Endodermal cell (in vitro differentiated cells): ENCODE data around the gene SSBP3. TPM values are rescaled to one million over a fixed set of nuclear protein-coding genes. Genes with fewer than 3 reads are reported as not detected.

Experiments
- DNase-seq: peaks from one replicate; pipeline ENCODE4 v3.0.0-alpha.2; 2017
- H3K27ac ChIP-seq: 2 replicates; pipeline ENCODE4 v1.5.1; 2013; ENCODE audit warnings: mild to moderate bottlenecking, low read depth, low read length, moderate library complexity
- H3K27me3 ChIP-seq: 2 replicates; pipeline ENCODE4 v1.6.1; 2013; ENCODE audit warnings: mild to moderate bottlenecking, low read length, moderate library complexity; ENCODE audit not compliant: insufficient read depth, control insufficient read depth, poor library complexity, severe bottlenecking
- H3K36me3 ChIP-seq: 2 replicates; pipeline ENCODE4 v1.7.0; 2013; ENCODE audit warnings: mild to moderate bottlenecking, low read length, moderate library complexity; ENCODE audit not compliant: control insufficient read depth, insufficient read depth
- H3K4me1 ChIP-seq: one replicate; pipeline ENCODE4 v1.7.0; 2013; ENCODE audit warnings: low read length; ENCODE audit not compliant: control insufficient read depth, insufficient read depth
- H3K4me3 ChIP-seq: 2 replicates; pipeline ENCODE4 v1.5.1; 2013; ENCODE audit warnings: mild to moderate bottlenecking, low read length, moderate library complexity
- H3K9ac ChIP-seq: 2 replicates; pipeline ENCODE4 v1.6.1; 2013; ENCODE audit warnings: mild to moderate bottlenecking, low read length, moderate library complexity; ENCODE audit not compliant: poor library complexity, severe bottlenecking; ENCODE audit errors: extremely low read depth
- H3K9me3 ChIP-seq: 2 replicates; pipeline ENCODE4 v1.6.1; 2013; ENCODE audit warnings: mild to moderate bottlenecking, low read length, moderate library complexity; ENCODE audit not compliant: control insufficient read depth
- H3K27ac Mint-ChIP-seq: 2 replicates; pipeline ENCODE4 v1.8.0; 2020; ENCODE audit warnings: mixed read lengths
- H3K27me3 Mint-ChIP-seq: 2 replicates; pipeline ENCODE4 v1.8.0; 2021; ENCODE audit warnings: mild to moderate bottlenecking, mixed read lengths; ENCODE audit not compliant: insufficient read depth
- H3K36me3 Mint-ChIP-seq: 2 replicates; pipeline ENCODE4 v1.8.0; 2020; ENCODE audit warnings: low read depth, mixed read lengths
- H3K4me1 Mint-ChIP-seq: 2 replicates; pipeline ENCODE4 v1.8.0; 2020; ENCODE audit warnings: mixed read lengths
- H3K4me3 Mint-ChIP-seq: 2 replicates; pipeline ENCODE4 v1.8.0; 2020; ENCODE audit warnings: mild to moderate bottlenecking, moderate library complexity, mixed read lengths
- H3K9me3 Mint-ChIP-seq: 2 replicates; pipeline ENCODE4 v1.8.0; 2020; ENCODE audit warnings: mild to moderate bottlenecking, mixed read lengths
- WGBS, 2 experiments: methylation state at CpG; one replicate each; pipeline versions ENCODE4 v1.1.5 to v1.1.7; 2013; ENCODE audit warnings: missing lambda C conversion rate in 2 of 2, mixed read lengths in 1 of 2; ENCODE audit not compliant: insufficient coverage in 1 of 2, insufficient read length in 1 of 2; 5-methylcytosine and 5-hydroxymethylcytosine counted together
- total RNA-seq, 2 donors: library from RNA; stranded (reverse); fragmentation: NEBNext Ultra II Directional in 1 of 2; extraction: Animal tissue kit (Norgen Biotek cat#: 25700) in 1 of 2; gene quantifications; 2 replicates in 1 of 2; 3 replicates in 1 of 2; pipeline ENCODE4 v1.2.1, GENCODE V29; 2021
- TF ChIP-seq, protein P1 (sequence below): fragments of 200-600 bp; sonication (generic); conservative IDR thresholded peaks from 2 replicates; pipeline ENCODE4 v1.5.0; 2021; ENCODE audit warnings: antibody characterized with exemption, mild to moderate bottlenecking

SSBP3 gene
- total RNA-seq, 2 donors from 2014 or later = 342 TPM

DNA sequence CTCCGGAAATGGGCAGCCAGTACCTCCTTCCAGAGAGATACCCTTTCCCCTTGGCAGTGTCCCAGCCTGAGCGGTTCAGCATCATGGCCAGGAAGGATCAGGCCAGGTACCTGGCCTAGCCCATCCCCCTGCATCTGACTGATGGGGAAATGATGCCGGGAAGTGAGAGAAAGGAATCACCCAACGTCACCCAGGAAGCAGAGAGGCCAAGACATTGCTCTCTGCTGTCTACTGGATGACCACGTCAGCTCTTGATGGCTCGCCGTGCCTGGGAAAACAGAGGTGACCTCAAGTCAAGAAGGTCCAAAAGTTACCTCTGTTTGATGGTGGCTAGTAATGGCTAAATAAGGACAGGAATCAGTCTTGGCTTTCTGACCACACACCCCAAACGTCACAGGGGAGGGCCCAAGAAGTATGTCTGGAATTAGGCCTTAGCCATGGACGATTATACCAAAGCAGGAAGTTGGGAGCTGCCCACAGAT lies 127.2 kb downstream of the SSBP3 start:
- Mint-ChIP-seq H3K4me1 (peaks cover 53% of the 10 kb centered on the region), H3K27ac (no peak overlapping the region), H3K27me3 (no peaks in the 10 kb centered on the region), H3K36me3 (peaks cover 52% of the 10 kb centered on the region), H3K4me3 (no peak overlapping the region), H3K9me3 (no peaks in the 10 kb centered on the region)
- Histone ChIP-seq H3K9me3 (no peaks in the 10 kb centered on the region), H3K4me1 (peaks cover 48% of the 10 kb centered on the region), H3K27ac (no peak overlapping the region), H3K9ac (no peak overlapping the region), H3K36me3 (peaks cover 76% of the 10 kb centered on the region), H3K27me3 (no peaks in the 10 kb centered on the region), H3K4me3 (no peak overlapping the region)
- DNase-seq = no peak
- 94 to 97% methylated on average over 8 to 9 of the region's 9 CpGs for WGBS, 2 experiments
- TF ChIP-seq, protein P1, sequence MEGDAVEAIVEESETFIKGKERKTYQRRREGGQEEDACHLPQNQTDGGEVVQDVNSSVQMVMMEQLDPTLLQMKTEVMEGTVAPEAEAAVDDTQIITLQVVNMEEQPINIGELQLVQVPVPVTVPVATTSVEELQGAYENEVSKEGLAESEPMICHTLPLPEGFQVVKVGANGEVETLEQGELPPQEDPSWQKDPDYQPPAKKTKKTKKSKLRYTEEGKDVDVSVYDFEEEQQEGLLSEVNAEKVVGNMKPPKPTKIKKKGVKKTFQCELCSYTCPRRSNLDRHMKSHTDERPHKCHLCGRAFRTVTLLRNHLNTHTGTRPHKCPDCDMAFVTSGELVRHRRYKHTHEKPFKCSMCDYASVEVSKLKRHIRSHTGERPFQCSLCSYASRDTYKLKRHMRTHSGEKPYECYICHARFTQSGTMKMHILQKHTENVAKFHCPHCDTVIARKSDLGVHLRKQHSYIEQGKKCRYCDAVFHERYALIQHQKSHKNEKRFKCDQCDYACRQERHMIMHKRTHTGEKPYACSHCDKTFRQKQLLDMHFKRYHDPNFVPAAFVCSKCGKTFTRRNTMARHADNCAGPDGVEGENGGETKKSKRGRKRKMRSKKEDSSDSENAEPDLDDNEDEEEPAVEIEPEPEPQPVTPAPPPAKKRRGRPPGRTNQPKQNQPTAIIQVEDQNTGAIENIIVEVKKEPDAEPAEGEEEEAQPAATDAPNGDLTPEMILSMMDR = no peak

DNA sequence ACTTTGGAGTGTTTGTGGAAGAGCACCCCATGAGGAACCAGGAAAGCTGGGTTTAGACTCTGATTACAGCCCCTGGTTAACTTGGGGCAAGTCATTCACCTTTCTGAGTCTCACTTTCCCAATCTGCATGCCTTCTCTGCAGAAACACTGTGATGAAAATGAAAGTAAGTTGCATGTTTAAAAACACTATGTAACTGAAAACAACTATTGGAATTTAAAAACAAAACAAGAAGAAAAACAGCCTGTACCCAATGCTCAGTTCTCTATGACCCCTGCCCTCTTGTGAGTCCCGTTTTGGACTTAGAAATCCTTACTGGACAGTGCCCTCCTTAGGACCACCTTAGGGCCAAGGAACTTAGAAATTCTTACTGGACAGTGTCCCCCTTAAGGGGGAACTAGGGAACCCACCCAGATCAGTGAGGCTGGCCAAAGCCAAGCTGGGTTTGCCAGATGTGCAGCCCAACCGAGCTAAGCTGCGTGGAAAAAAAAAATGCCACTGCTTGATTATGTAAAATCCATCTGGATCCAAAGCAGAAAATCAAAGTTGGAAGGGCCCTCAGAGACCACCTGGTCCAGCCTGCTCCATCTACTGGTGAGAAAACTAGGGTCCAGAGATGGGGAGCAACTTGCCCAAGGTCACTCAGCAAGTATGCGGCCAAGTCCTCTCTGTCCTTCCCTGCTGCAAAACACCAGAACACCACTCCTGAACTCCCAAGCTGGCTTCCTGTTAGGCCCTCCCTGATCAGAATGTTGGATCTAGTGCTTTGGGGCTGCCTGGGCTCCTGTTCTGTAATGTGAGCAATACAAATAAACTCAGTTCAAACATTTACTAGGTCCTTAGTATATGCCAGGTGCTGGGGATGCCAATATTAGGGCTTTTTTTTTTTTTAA lies 128.5 kb downstream of the SSBP3 start:
- WGBS, 2 experiments = 94 to 100% methylated on average over 4 of the region's 4 CpGs
- Histone ChIP-seq H3K27ac (no peak overlapping the region), H3K27me3 (no peaks in the 10 kb centered on the region), H3K4me3 (no peak overlapping the region), H3K9ac (no peak overlapping the region), H3K36me3 (peaks cover 75% of the 10 kb centered on the region), H3K9me3 (no peaks in the 10 kb centered on the region), H3K4me1 (peaks cover 50% of the 10 kb centered on the region)
- Mint-ChIP-seq H3K4me1 (peaks cover 64% of the 10 kb centered on the region), H3K27me3 (no peaks in the 10 kb centered on the region), H3K9me3 (no peaks in the 10 kb centered on the region), H3K27ac (peak overlapping the region; percentile 17), H3K4me3 (no peak overlapping the region), H3K36me3 (peaks cover 45% of the 10 kb centered on the region)
- TF ChIP-seq, protein P1 = no peak
- DNase-seq = no peak

DNA sequence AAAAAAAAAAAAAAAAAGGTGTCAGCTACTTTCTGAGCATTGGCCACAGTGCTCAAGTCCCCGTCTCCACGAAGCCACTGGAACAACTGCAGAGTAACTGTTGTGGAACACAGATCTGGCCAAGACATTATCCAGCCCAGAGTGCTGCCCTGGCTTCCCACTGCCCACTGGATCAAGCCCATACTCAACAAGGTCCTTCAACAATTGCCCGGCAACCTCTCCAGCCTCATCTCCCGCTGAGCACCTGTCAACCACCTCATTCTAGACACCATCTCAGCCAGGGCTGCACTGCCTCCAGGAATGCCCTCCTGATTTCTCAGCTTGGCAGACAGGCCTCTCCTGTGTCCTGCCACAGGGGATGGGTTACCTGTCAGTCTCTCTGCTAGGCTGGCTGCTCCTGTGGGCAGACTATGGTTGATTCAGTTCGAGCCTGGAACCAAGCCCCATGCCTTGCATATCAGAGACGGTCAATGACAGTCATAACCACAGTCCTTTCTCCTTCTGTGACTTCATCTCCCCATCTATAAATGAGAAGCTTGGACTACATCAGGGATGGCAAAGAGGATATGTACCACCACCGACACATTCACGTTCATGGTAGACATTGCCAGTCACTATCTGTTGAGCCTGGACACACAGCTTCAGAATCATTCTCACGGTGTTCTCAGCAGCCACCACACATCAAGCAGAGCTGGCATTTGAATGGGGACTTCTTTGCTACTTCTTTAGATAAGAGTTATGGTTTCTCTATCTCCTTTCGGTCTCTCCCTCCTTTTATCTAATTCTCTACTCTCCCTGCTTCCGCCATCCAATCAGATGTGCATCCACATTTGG lies 129.4 kb downstream of the SSBP3 start:
- peaks cover 64% of the 10 kb centered on the region for H3K4me1 Mint-ChIP-seq
- H3K27me3 ChIP-seq = no peaks in the 10 kb centered on the region
- 96 to 98% methylated on average over 8 to 11 of the region's 11 CpGs for WGBS, 2 experiments
- peaks cover 44% of the 10 kb centered on the region for H3K36me3 Mint-ChIP-seq
- no peak overlapping the region for H3K27ac ChIP-seq
- no peak overlapping the region for H3K4me3 Mint-ChIP-seq
- TF ChIP-seq, protein P1 = no peak
- no peak overlapping the region for H3K4me3 ChIP-seq
- H3K9ac ChIP-seq = no peak overlapping the region
- peak overlapping the region; percentile 78 for H3K27ac Mint-ChIP-seq
- DNase-seq = no peak
- no peaks in the 10 kb centered on the region for H3K9me3 ChIP-seq
- peaks cover 76% of the 10 kb centered on the region for H3K36me3 ChIP-seq
- H3K9me3 Mint-ChIP-seq = no peaks in the 10 kb centered on the region
- peaks cover 50% of the 10 kb centered on the region for H3K4me1 ChIP-seq
- no peaks in the 10 kb centered on the region for H3K27me3 Mint-ChIP-seq
